ENCODE data around the gene EHD1. TPM values are rescaled to one million over a fixed set of nuclear protein-coding genes. Genes with fewer than 3 reads are reported as not detected.

The EHD1 gene
- total and polyA plus RNA-seq, 2 donors (not counting 1 experiment from before 2014, with no cell fraction given): 71.3 to 240 TPM

- no peak for TF ChIP-seq EZH2 (IDR thresholded peaks at IDR 0.05; ENCODE audit: low read length, missing control alignments)
- TF ChIP-seq, protein P1, sequence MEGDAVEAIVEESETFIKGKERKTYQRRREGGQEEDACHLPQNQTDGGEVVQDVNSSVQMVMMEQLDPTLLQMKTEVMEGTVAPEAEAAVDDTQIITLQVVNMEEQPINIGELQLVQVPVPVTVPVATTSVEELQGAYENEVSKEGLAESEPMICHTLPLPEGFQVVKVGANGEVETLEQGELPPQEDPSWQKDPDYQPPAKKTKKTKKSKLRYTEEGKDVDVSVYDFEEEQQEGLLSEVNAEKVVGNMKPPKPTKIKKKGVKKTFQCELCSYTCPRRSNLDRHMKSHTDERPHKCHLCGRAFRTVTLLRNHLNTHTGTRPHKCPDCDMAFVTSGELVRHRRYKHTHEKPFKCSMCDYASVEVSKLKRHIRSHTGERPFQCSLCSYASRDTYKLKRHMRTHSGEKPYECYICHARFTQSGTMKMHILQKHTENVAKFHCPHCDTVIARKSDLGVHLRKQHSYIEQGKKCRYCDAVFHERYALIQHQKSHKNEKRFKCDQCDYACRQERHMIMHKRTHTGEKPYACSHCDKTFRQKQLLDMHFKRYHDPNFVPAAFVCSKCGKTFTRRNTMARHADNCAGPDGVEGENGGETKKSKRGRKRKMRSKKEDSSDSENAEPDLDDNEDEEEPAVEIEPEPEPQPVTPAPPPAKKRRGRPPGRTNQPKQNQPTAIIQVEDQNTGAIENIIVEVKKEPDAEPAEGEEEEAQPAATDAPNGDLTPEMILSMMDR (conservative IDR thresholded peaks at IDR 0.05 in 1 of 2, IDR thresholded peaks at IDR 0.05 in 1 of 2; ENCODE audit: low read depth in 1 of 2, low read length in 2 of 2): no peak
- Histone ChIP-seq H3K4me2 (ENCODE audit: extremely low read depth, insufficient read depth, low read length) (peak overlapping the region; percentile 66), H3K9ac (ENCODE audit: insufficient read depth, low read length) (no peak overlapping the region), H3K4me3 (replicated peaks in 1 of 4; ENCODE audit: control extremely low read depth in 1 of 4, insufficient read depth in 1 of 4, low read depth in 3 of 4, low read length in 4 of 4) (peak overlapping the region; percentile 41 to 57 (median 47)), H2AFZ (ENCODE audit: low read length) (no peak overlapping the region), H3K27me3 (ENCODE audit: control insufficient read depth, insufficient read depth, low read length) (no peaks in the 10 kb centered on the region), H3K36me3 (ENCODE audit: control insufficient read depth, insufficient read depth, low read length) (peaks cover 6% of the 10 kb centered on the region), H3K79me2 (ENCODE audit: control insufficient read depth, insufficient read depth, low read length) (no peaks in the 10 kb centered on the region), H3K4me1 (ENCODE audit: control insufficient read depth, extremely low read depth, insufficient read depth, low read length) (peaks cover 6% of the 10 kb centered on the region), H3K9me3 (ENCODE audit: control insufficient read depth, insufficient read depth, low read depth, low read length) (no peaks in the 10 kb centered on the region), H3K27ac (ENCODE audit: insufficient read depth, low read length) (no peak overlapping the region), H4K20me1 (ENCODE audit: control insufficient read depth, extremely low read depth, insufficient read depth, low read length) (no peaks in the 10 kb centered on the region)
- no peak for DNase-seq (ENCODE audit: low read depth in 2 of 2)
These were observed 75.9 kb downstream of the EHD1 start for GRCh38 chr11:64802370-64803157.

Other genes with a start within 250 kb of the EHD1 start
- under 0.01 and 0.26 TPM in 2 replicates for gene NRXN2, start 155.4 kb downstream of the EHD1 start, total RNA-seq
- gene NRXN2, start 155.4 kb downstream of the EHD1 start, polyA plus RNA-seq: 0.75 TPM in 1 of 2 replicates, not detected in the other
- gene RASGRP2, start 134.5 kb downstream of the EHD1 start, total RNA-seq: 0.26 and 1.2 TPM in 2 replicates
- gene RASGRP2, start 134.5 kb downstream of the EHD1 start, polyA plus RNA-seq: 0.71 and 5.2 TPM in 2 replicates
- gene PYGM, start 118.6 kb downstream of the EHD1 start, total RNA-seq: 0.26 and 0.50 TPM in 2 replicates
- 0.18 and 1.9 TPM in 2 replicates for gene PYGM, start 118.6 kb downstream of the EHD1 start, polyA plus RNA-seq
- 62.7 and 78.9 TPM in 2 replicates for gene SF1, start 100.1 kb downstream of the EHD1 start, total RNA-seq
- 105 and 133 TPM in 2 replicates for gene SF1, start 100.1 kb downstream of the EHD1 start, polyA plus RNA-seq
- gene MAP4K2, start 75.4 kb downstream of the EHD1 start, total RNA-seq: 4.9 and 9.2 TPM in 2 replicates
- 6.4 and 9.2 TPM in 2 replicates for gene MAP4K2, start 75.4 kb downstream of the EHD1 start, polyA plus RNA-seq
- 12.1 and 13.7 TPM in 2 replicates for gene MEN1, start 68.1 kb downstream of the EHD1 start, total RNA-seq
- 8.9 and 14.2 TPM in 2 replicates for gene MEN1, start 68.1 kb downstream of the EHD1 start, polyA plus RNA-seq
- 0.33 and 0.77 TPM in 2 replicates for gene CDC42BPG, start 34.0 kb downstream of the EHD1 start, total RNA-seq
- 0.02 and 0.03 TPM in 2 replicates for gene CDC42BPG, start 34.0 kb downstream of the EHD1 start, polyA plus RNA-seq
- 7.4 and 9.9 TPM in 2 replicates for gene ATG2A, start 38.6 kb upstream of the EHD1 start, total RNA-seq
- 3.1 and 5.1 TPM in 2 replicates for gene ATG2A, start 38.6 kb upstream of the EHD1 start, polyA plus RNA-seq
- 6.2 and 12.1 TPM in 2 replicates for gene PPP2R5B, start 46.1 kb upstream of the EHD1 start, total RNA-seq
- gene PPP2R5B, start 46.1 kb upstream of the EHD1 start, polyA plus RNA-seq: 10.9 and 12.4 TPM in 2 replicates
- gene GPHA2, start 57.3 kb upstream of the EHD1 start, total RNA-seq: not detected in 2 replicates
- gene GPHA2, start 57.3 kb upstream of the EHD1 start, polyA plus RNA-seq: not detected in 2 replicates
- gene MAJIN, start 93.5 kb upstream of the EHD1 start, total RNA-seq: not detected in 2 replicates
- not detected in 2 replicates for gene MAJIN, start 93.5 kb upstream of the EHD1 start, polyA plus RNA-seq
- 2.1 TPM in 2 replicates for gene BATF2, start 118.3 kb upstream of the EHD1 start, total RNA-seq
- 1.0 and 1.5 TPM in 2 replicates for gene BATF2, start 118.3 kb upstream of the EHD1 start, polyA plus RNA-seq
- 99.9 and 138 TPM in 2 replicates for gene ARL2, start 135.5 kb upstream of the EHD1 start, total RNA-seq
- gene ARL2, start 135.5 kb upstream of the EHD1 start, polyA plus RNA-seq: 99.2 and 173 TPM in 2 replicates
- 11.3 and 14.4 TPM in 2 replicates for gene SNX15, start 148.8 kb upstream of the EHD1 start, total RNA-seq
- 10.2 and 15.2 TPM in 2 replicates for gene SNX15, start 148.8 kb upstream of the EHD1 start, polyA plus RNA-seq
- gene SAC3D1, start 162.6 kb upstream of the EHD1 start, total RNA-seq: 8.6 and 10.0 TPM in 2 replicates
- gene SAC3D1, start 162.6 kb upstream of the EHD1 start, polyA plus RNA-seq: 3.1 and 7.1 TPM in 2 replicates
- 26.2 and 35.5 TPM in 2 replicates for gene NAALADL1, start 179.9 kb upstream of the EHD1 start, total RNA-seq
- gene NAALADL1, start 179.9 kb upstream of the EHD1 start, polyA plus RNA-seq: 14.8 and 14.9 TPM in 2 replicates
- 0.26 and 3.0 TPM in 2 replicates for gene CDCA5, start 205.4 kb upstream of the EHD1 start, total RNA-seq
- gene CDCA5, start 205.4 kb upstream of the EHD1 start, polyA plus RNA-seq: 4.6 and 18.1 TPM in 2 replicates
- 31.1 and 36.0 TPM in 2 replicates for gene ZFPL1, start 205.6 kb upstream of the EHD1 start, total RNA-seq
- 30.8 and 37.6 TPM in 2 replicates for gene ZFPL1, start 205.6 kb upstream of the EHD1 start, polyA plus RNA-seq
- 144 and 171 TPM in 2 replicates for gene VPS51, start 217.6 kb upstream of the EHD1 start, total RNA-seq
- gene VPS51, start 217.6 kb upstream of the EHD1 start, polyA plus RNA-seq: 22.0 and 27.0 TPM in 2 replicates
- gene TM7SF2, start 233.3 kb upstream of the EHD1 start, total RNA-seq: 30.0 and 89.5 TPM in 2 replicates
- gene TM7SF2, start 233.3 kb upstream of the EHD1 start, polyA plus RNA-seq: 11.7 and 16.9 TPM in 2 replicates
- 12.8 and 13.2 TPM in 2 replicates for gene ZNHIT2, start 239.1 kb upstream of the EHD1 start, total RNA-seq
- gene ZNHIT2, start 239.1 kb upstream of the EHD1 start, polyA plus RNA-seq: 1.4 and 1.7 TPM in 2 replicates
- gene FAU, start 243.5 kb upstream of the EHD1 start, total RNA-seq: 336 and 338 TPM in 2 replicates
- 256 and 290 TPM in 2 replicates for gene FAU, start 243.5 kb upstream of the EHD1 start, polyA plus RNA-seq
- gene MRPL49, start 243.7 kb upstream of the EHD1 start, total RNA-seq: 46.2 and 70.8 TPM in 2 replicates
- gene MRPL49, start 243.7 kb upstream of the EHD1 start, polyA plus RNA-seq: 55.5 and 60.8 TPM in 2 replicates

Measured in fibroblast of lung (primary cell).